Endothelial cell of umbilical vein (primary cell): ENCODE measurements around the gene CXCL16. TPM values are rescaled to one million over a fixed set of nuclear protein-coding genes. Genes with fewer than 3 reads are reported as not detected.

Source experiments
- BruUV-seq: library from RNA; stranded (reverse); fragments of 400-500 nt; replicated peaks from 2 replicates; lab custom pipeline; 2021; lab: Mats Ljungman, UMichigan
- CTCF ChIA-PET: fragments of 300-600, 350-600 bp; sonication (Branson Sonifier 250); formaldehyde crosslinking; loops from one replicate; lab custom pipeline; 2021; ENCODE audit warnings: antibody characterized with exemption, inconsistent platforms; lab: Charles Lee
- POLR2A ChIA-PET: fragments of 300-600, 350-600 bp; sonication (Branson Sonifier 250); formaldehyde crosslinking; loops from one replicate; lab custom pipeline; 2021; ENCODE audit warnings: antibody characterized with exemption, inconsistent platforms; lab: Charles Lee
- DNase-seq: peaks from one replicate; pipeline ENCODE4 v3.0.0-alpha.2; 2011; ENCODE audit warnings: low read depth, low spot score
- FAIRE-seq: peaks from 2 replicates; lab custom pipeline; 2011; peaks lifted over from hg19 to GRCh38; lab: Jason Lieb, UNC
- H2AFZ ChIP-seq: 2 replicates; pipeline ENCODE4 v1.6.0; 2012; ENCODE audit warnings: low read depth, low read length, control low read depth, inconsistent platforms
- H3K27ac ChIP-seq: 2 replicates; pipeline ENCODE4 v1.5.1; 2011; ENCODE audit warnings: low read depth, mild to moderate bottlenecking, control low read depth, low read length, moderate library complexity; ENCODE audit not compliant: insufficient read depth
- H3K27me3 ChIP-seq, 2 experiments: 2 replicates each; pipeline versions ENCODE4 v1.6.0 to v1.6.1; 2011; ENCODE audit warnings: low read length in 2 of 2, mixed read lengths in 1 of 2; ENCODE audit not compliant: control insufficient read depth in 2 of 2, insufficient read depth in 2 of 2
- H3K36me3 ChIP-seq, 2 experiments: 2 replicates in 1 of 2; 3 replicates in 1 of 2; pipeline ENCODE4 v1.5.1; 2011; ENCODE audit warnings: low read length in 2 of 2, mild to moderate bottlenecking in 1 of 2, moderate library complexity in 1 of 2; ENCODE audit not compliant: control insufficient read depth in 2 of 2, insufficient read depth in 2 of 2; ENCODE audit errors: extremely low read depth in 1 of 2
- H3K4me1 ChIP-seq: 3 replicates; pipeline ENCODE4 v1.5.1; 2011; ENCODE audit warnings: mild to moderate bottlenecking, low read length; ENCODE audit not compliant: control insufficient read depth, insufficient read depth; ENCODE audit errors: extremely low read depth
- H3K4me2 ChIP-seq: 2 replicates; pipeline ENCODE4 v1.6.1; 2011; ENCODE audit warnings: low read length, control low read depth, mixed read lengths; ENCODE audit not compliant: insufficient read depth
- H3K4me3 ChIP-seq, 3 experiments: fragments of 200-600 bp in 1 of 3; sonication (generic), shearing (Covaris generic) in 1 of 3; replicated peaks in 1 of 3; 2 replicates each; pipeline ENCODE4 v1.5.1; 2011 to 2016; ENCODE audit warnings: control low read depth in 3 of 3, low read length in 3 of 3, mild to moderate bottlenecking in 2 of 3, inconsistent platforms in 1 of 3, low read depth in 1 of 3, moderate library complexity in 1 of 3; ENCODE audit not compliant: insufficient read depth in 1 of 3
- H3K79me2 ChIP-seq: 2 replicates; pipeline ENCODE4 v1.6.0; 2012; ENCODE audit warnings: low read length, inconsistent platforms; ENCODE audit not compliant: control insufficient read depth, insufficient read depth
- H3K9ac ChIP-seq: replicated peaks from 2 replicates; pipeline ENCODE3; 2011; ENCODE audit warnings: low read length, control low read depth; ENCODE audit not compliant: insufficient read depth; ENCODE audit errors: extremely low read depth
- H3K9me1 ChIP-seq: replicated peaks from 3 replicates; pipeline ENCODE4 v1.6.0; 2011; ENCODE audit warnings: mild to moderate bottlenecking, low read length; ENCODE audit not compliant: control insufficient read depth, insufficient read depth; ENCODE audit errors: extremely low read depth
- H3K9me3 ChIP-seq: replicated peaks from 2 replicates; pipeline ENCODE4 v1.5.1; 2012; ENCODE audit warnings: low read length, inconsistent platforms; ENCODE audit not compliant: control insufficient read depth, insufficient read depth
- H4K20me1 ChIP-seq: replicated peaks from 2 replicates; pipeline ENCODE3; 2011; ENCODE audit warnings: mild to moderate bottlenecking, low read length; ENCODE audit not compliant: control insufficient read depth, insufficient read depth; ENCODE audit errors: extremely low read depth
- CTCF ChIP-seq, 2 donors: IDR thresholded peaks; 1 replicate in 1 of 2; 2 replicates in 1 of 2; pipeline ENCODE4 v1.5.1; 2011; ENCODE audit warnings: low read length in 2 of 2, mild to moderate bottlenecking in 2 of 2, moderate library complexity in 2 of 2, control low read depth in 1 of 2, inconsistent platforms in 1 of 2, low read depth in 1 of 2; ENCODE audit not compliant: insufficient read depth in 1 of 2; ENCODE audit errors: extremely low read depth in 1 of 2
- EZH2 ChIP-seq: IDR thresholded peaks from 2 replicates; pipeline ENCODE4 v1.6.1; 2012; ENCODE audit warnings: borderline replicate concordance, low read depth, mild to moderate bottlenecking, moderate library complexity, low read length, inconsistent platforms; ENCODE audit not compliant: severe bottlenecking
- FOS ChIP-seq: IDR thresholded peaks from 2 replicates; pipeline ENCODE4 v1.6.1; 2011; ENCODE audit warnings: mild to moderate bottlenecking, low read length, moderate library complexity, borderline replicate concordance; ENCODE audit not compliant: insufficient read depth
- GATA2 ChIP-seq: IDR thresholded peaks from 2 replicates; pipeline ENCODE4 v1.7.0; 2011; ENCODE audit warnings: low read depth, mild to moderate bottlenecking, moderate library complexity, mixed read lengths, low read length; ENCODE audit not compliant: insufficient read length, insufficient read depth
- JUN ChIP-seq: IDR thresholded peaks from 2 replicates; pipeline ENCODE4 v1.6.1; 2011; ENCODE audit warnings: borderline replicate concordance, low read depth; ENCODE audit not compliant: insufficient read length, insufficient read depth
- MAX ChIP-seq: IDR thresholded peaks from 2 replicates; pipeline ENCODE4 v1.6.1; 2011; ENCODE audit not compliant: insufficient read depth, insufficient read length
- MYC ChIP-seq: IDR thresholded peaks from one replicate; pipeline ENCODE4 v1.6.1; 2011; ENCODE audit warnings: mild to moderate bottlenecking, low read depth, low read length
- POLR2A ChIP-seq: IDR thresholded peaks from 2 replicates; pipeline ENCODE4 v1.6.1; 2012; ENCODE audit warnings: low read depth, mild to moderate bottlenecking, control low read depth, low read length
- POLR2AphosphoS5 ChIP-seq: IDR thresholded peaks from 2 replicates; pipeline ENCODE4 v1.6.1; 2012; ENCODE audit warnings: low read depth, mild to moderate bottlenecking, control low read depth, low read length, moderate library complexity; ENCODE audit not compliant: insufficient read depth
- dilution Hi-C: fragments of 300-500 bp; cut with MboI; formaldehyde crosslinking; loops from one replicate; pipeline ENCODE4 v1.15.0; 2019; ENCODE audit warnings: low sequenced_read_pairs; ENCODE audit not compliant: extremely low pct_ligation_motif_present
- intact Hi-C: fragments of 100-400 bp; cut with micrococcal nuclease; formaldehyde crosslinking; loops from one replicate; pipeline ENCODE4 v1.10.0; 2022
- polyA plus RNA-seq, 4 experiments: library from polyadenylated mRNA; depleted of rRNA in 3 of 4; stranded (reverse) in 3 of 4; unstranded in 1 of 4; fragments of >200 nt; gene quantifications; 2 replicates each; pipeline versions ENCODE4 v1.2.1 to v1.2.3, GENCODE V29; 2011 to 2012; ENCODE audit warnings: missing spikeins in 1 of 4
- total RNA-seq: library from RNA; stranded (reverse); gene quantifications from 2 replicates; pipeline ENCODE4 v1.2.3, GENCODE V29; 2021

CXCL16 gene
- total and polyA plus RNA-seq, 2 donors (not counting 3 experiments of a cell fraction or from before 2014, with no cell fraction given), result 4.8 to 6.1 TPM

GRCh38 chr17:4772235-4772613 is 32.5 kb upstream of the CXCL16 start:
- Histone ChIP-seq H3K9me1 (no peaks in the 10 kb centered on the region), H3K9ac (no peak overlapping the region), H3K4me1 (no peaks in the 10 kb centered on the region), H3K36me3 (no peaks in the 10 kb centered on the region), H3K4me2 (no peak overlapping the region), H3K79me2 (no peaks in the 10 kb centered on the region), H3K9me3 (no peaks in the 10 kb centered on the region), H4K20me1 (no peaks in the 10 kb centered on the region), H3K4me3 (no peak overlapping the region), H2AFZ (no peak overlapping the region), H3K27me3 (peaks cover 3 to 6% of the 10 kb centered on the region in 2 experiments), H3K27ac (no peak overlapping the region)
- CTCF ChIA-PET, result interaction anchor here (1.2 to 2.7 kb wide), 2 partner anchors 7 to 9 kb away, joined by 4 to 9 read pairs; no protein-coding TSS in a partner anchor
- TF ChIP-seq JUN, result no peak
- no peak for TF ChIP-seq POLR2AphosphoS5
- TF ChIP-seq MAX, result no peak
- no peak for TF ChIP-seq FOS
- TF ChIP-seq CTCF (IDR thresholded peaks at IDR 0.05; ENCODE audit: extremely low read depth in 1 of 2, insufficient read depth in 1 of 2, low read depth in 1 of 2, low read length in 2 of 2), result no peak
- no peak for TF ChIP-seq POLR2A
- TF ChIP-seq GATA2, result no peak
- no peak for TF ChIP-seq MYC
- TF ChIP-seq EZH2, result no peak
- no TSS peak for BruUV-seq
- POLR2A ChIA-PET, result no interaction called here
- FAIRE-seq (no peak), DNase-seq (no peak)
- intact Hi-C loops (no loop called here), dilution Hi-C loops (no loop called here)
